GM19023 (cell line): Measurements from ENCODE around the gene JAKMIP2.
"Not testable (repeated sequence)": the region's sequence is repeated elsewhere in the genome, so short reads cannot be mapped to it uniquely, and the experiment has no call there.

Experiments
- ATAC-seq: cut with Tn5 transposase; IDR thresholded peaks from one replicate; pipeline ENCODE4 v1.9.1; 2021; ENCODE audit warnings: mild to moderate bottlenecking, moderate library complexity; ENCODE audit not compliant: unreplicated experiment

The JAKMIP2 gene

GRCh38 chr5:147617711-147618350 is 164.7 kb downstream of the JAKMIP2 start:
- ATAC-seq = no peak

DNA sequence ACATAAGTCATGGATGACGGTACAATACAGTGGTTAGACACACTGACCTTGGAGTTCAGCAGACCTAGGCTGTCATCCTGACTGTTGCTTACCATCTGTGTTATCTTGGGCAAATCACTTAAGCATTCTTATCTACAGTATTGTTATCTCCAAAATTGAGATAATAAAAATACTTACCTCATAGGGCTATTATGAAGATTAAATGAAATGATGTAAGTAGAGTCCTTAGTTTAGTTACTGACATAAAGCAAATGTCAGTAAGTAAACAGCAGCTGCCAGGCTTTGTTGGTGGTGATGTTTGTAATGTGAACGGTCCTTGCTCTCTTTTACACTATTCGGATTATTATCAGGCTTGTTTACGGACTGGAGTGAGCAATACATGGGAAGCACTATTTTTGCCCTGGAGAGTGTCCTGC is 165.3 kb downstream of the JAKMIP2 start:
- no peak for ATAC-seq

DNA sequence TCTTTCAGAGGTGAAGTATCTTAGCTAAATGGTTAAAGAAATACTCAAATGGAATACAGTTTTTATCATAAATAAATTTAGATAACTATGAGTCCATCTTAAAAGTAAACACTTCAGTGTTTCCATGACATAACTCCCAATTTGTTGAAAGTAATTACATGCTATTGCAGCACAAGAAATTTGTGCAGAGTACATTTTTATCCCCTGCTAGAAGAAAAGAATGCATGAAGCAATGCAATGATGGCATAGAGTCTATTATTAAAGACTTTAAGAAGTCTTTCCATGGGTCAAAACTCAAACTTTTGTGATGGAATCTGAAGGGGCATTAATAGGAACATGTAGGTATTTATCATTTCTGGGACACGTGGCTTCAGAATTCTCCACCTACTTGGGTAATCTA is 166.1 kb downstream of the JAKMIP2 start:
- ATAC-seq = no peak

- ATAC-seq = no peak
These were observed 169.2 kb downstream of the JAKMIP2 start for GRCh38 chr5:147613359-147613758.

DNA sequence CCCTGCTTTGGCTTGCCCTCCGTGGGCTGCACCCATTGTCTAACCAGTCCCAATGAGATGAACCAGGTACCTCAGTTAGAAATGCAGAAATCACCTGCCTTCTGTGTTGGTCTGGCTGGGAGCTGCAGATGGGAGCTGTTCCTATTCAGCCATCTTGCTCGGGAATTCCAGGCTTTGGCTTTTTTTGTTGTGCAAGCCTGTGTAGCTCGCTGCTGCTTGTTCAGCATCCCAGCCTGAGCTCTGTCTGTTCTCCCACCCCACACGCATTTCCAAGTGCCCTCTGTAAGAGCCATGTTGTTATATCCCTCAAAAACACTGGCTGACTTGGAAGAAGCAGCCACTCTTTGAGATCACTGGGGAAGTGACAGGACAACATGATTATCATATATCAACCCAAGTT is 171.0 kb downstream of the JAKMIP2 start:
- no peak for ATAC-seq

- ATAC-seq = no peak
These were observed 171.7 kb downstream of the JAKMIP2 start for GRCh38 chr5:147610798-147611197.

DNA sequence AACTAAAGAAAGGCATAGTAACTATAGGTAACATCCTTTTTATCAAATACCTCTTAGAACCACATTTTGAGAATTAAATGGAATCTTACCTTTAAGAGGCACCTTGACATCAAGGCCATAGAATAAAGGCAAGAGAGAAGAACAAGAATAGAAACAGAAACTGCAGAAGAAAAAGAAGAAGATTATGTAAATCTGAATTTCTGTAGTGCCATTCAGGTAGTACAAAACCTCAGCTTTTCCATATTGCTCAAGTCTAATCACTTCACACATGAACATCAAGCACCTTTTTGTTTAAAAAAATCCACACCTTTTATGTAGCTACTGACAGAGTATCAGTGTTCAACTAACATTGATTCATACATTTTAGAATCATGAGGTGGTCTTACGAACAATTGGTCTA is 180.9 kb downstream of the JAKMIP2 start:
- no peak for ATAC-seq

DNA sequence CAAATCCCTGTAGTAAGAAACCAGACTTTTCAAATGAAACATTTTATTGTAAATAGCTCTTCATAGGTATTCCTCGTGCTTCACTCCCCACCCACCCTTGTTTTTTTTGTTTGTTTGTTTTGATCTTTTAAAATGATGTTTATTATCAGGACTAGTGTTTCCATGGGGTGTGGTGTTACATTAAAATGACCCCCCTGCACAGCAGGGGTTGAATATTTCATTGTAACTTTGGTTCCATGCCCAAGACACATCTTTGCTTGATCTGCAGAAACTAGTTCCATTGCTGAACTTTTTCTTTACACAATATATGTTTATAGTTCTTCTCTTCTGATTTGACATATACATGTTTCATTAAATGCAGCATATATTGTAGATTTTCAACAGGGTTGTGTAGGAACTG is 191.4 kb downstream of the JAKMIP2 start:
- ATAC-seq = no peak

GRCh38 chr5:147590096-147590495 is 192.4 kb downstream of the JAKMIP2 start:
- ATAC-seq = no peak

DNA sequence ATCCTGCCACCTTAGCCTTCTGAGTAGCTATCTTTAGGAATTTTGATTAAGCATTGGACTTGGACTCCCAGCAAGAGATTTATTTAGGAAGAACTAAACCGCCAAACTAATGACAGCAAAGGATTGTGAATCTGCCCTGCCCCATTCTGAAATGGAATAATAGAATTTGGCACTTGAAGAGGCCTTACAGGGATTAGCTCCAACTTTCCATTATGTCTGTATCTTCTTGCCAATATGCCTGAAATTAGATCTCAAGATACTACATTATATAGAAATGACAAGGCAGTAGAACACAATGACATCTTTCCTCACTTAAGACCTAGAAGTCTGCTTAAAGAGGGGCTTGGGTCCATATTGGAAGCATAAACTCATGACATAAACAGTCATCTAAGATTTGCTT is 195.7 kb downstream of the JAKMIP2 start:
- ATAC-seq = no peak

GRCh38 chr5:147586221-147586620 is 196.3 kb downstream of the JAKMIP2 start:
- ATAC-seq = no peak

- not testable (repeated sequence) for ATAC-seq
These were observed 200.3 kb downstream of the JAKMIP2 start for GRCh38 chr5:147582272-147582671.

GRCh38 chr5:147580418-147580817 is 202.1 kb downstream of the JAKMIP2 start:
- ATAC-seq = not testable (repeated sequence)

GRCh38 chr5:147578228-147579024 is 204.1 kb downstream of the JAKMIP2 start:
- no peak for ATAC-seq

DNA sequence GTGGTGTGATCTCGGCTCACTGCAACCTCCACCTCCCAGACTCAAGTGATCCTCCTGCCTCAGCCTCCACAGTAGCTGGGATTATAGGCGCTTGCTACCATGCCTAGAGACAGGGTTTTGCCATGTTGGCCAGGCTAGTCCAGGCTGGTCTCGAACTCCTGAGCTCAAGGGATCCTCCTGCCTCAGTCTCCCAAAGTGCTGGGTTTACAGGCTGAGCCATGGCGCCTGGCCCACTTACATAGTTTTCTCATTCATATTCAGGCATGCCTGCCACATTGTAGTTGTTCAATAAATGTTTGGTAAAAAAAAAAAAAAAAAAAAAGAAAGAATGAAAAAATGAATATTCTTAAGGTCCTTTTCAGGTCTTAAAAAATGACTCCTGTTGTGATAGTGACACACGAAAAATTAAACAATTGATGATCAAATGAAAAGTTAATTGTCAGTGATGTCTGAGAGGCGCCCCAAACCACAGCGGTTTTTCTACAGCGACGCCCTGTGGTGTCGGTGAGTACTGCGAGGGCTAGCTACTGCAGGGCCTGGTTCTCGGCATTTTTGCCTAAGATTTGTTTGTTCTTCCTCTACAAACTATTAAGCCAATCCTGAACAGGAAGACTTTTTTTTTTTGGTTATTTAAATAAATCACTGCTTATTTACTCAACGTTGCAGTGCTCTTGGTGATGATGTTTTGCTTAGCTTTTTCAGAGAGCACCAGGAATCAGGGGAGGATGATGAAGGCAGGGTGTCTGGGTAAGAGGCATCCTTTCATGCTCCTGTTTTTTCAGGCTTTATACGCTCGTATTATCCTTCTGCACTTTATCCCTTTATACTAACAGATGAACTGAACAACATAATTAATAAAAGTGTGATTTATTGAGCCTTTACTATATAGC is 205.6 kb downstream of the JAKMIP2 start:
- ATAC-seq = peak; percentile 76

DNA sequence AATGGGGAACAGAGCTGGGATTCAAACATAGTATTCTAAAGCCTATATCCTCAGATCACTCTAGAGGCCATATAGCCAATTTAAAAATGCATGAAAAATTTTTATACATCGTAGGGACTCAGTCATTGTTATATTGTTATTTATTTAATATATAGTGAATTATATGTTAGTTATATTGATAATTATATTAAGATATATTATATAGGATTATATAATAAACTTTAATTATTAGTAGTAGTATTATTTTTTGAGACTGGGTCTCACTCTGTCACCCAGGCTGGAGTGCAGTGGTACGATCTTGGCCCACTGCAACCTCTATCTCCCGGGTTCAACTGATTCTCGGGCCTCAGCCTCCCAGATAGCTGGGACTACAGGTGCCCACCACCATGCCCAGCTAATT is 206.9 kb downstream of the JAKMIP2 start:
- ATAC-seq = no peak

- ATAC-seq = no peak
These were observed 209.3 kb downstream of the JAKMIP2 start for GRCh38 chr5:147573211-147573610.

GRCh38 chr5:147568710-147569406 is 213.7 kb downstream of the JAKMIP2 start:
- no peak for ATAC-seq

DNA sequence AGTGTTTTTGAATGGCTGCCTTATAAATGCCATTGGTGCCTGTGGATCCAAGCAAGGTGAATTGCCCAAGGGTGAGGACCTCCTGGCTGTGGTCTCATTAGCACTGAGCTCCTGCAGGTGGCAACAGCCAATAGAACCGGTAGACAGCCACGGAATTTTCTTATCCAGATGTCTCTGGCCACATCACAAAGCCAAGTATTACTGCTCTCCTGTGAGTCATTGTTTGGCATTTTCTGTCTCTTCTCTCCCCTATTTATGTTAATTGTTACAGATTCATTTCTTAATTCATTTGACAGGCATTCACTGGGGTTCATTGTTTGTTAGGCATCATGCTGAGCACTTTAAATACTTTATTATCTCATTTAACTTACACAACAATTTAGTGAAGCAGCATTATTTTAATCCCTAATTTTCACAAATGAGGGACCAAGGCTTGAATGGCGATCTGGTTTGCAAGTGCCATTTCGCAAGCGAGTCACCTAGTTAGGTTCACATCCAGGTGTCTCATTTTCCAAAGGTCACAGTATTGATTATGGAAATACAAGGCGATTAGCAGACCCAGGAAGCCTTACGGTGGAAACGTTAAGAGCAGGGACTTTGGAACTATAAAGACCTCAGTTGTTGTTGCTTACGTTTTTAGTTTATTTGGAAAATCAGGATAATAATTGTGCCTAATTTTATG is 214.5 kb downstream of the JAKMIP2 start:
- ATAC-seq = no peak

DNA sequence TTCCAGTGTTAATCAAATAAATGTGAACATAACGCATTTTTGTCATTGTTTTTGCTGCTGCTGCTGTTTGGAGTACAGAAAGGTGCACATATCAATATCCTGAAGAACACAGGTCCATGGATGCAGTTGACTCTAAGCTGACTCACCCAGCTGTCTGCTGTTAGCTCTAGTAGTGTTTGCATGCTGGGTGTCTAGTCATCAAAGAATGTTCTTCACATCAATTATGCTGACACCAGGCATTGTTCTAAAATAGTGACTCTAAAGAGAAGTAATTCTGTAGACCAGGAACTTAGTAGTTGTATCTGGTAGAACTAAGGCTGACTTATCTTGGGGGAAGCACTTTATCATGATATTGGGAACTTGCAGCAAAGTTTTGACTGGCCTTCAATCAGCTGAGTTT is 217.0 kb downstream of the JAKMIP2 start:
- ATAC-seq = no peak
